ENCODE results near the gene DNAJC18. TPM values are rescaled to one million over a fixed set of nuclear protein-coding genes. Genes with fewer than 3 reads are reported as not detected.
"Not testable (repeated sequence)": the region's sequence is repeated elsewhere in the genome, so short reads cannot be mapped to it uniquely, and the experiment has no call there.

DNAJC18 gene
- total RNA-seq, 1 experiment from 2014 or later: 4.4 TPM

- Histone ChIP-seq H3K4me3 (ENCODE audit: low read length) (no peak overlapping the region), H3K9me2 (replicated peaks; ENCODE audit: low read length) (no peaks in the 10 kb centered on the region), H3K4me1 (ENCODE audit: insufficient read depth, low read length) (peaks cover 17% of the 10 kb centered on the region), H4K20me1 (ENCODE audit: low read length) (no peaks in the 10 kb centered on the region), H3K9ac (ENCODE audit: low read length) (no peak overlapping the region), H2AFZ (ENCODE audit: low read length) (no peak overlapping the region), H3K27me3 (ENCODE audit: low read length) (no peaks in the 10 kb centered on the region), H3K27ac (ENCODE audit: low read length) (no peak overlapping the region), H3K9me3 (ENCODE audit: low read length) (no peaks in the 10 kb centered on the region), H3F3A (ENCODE audit: low read length, unreplicated experiment) (no peaks in the 10 kb centered on the region), H3K79me2 (ENCODE audit: low read length) (peaks cover 16% of the 10 kb centered on the region), H3K4me2 (ENCODE audit: low read length) (no peak overlapping the region), H3K36me3 (ENCODE audit: low read depth, low read length) (no peaks in the 10 kb centered on the region)
- ATAC-seq (no peak), DNase-seq (no peak)
- intact Hi-C loops (cut with micrococcal nuclease): no loop called here
- ChIA-PET CTCF (no interaction called here), POLR2A (ENCODE audit: unreplicated experiment) (no interaction called here)
- TF ChIP-seq EZH2phosphoT487 (IDR thresholded peaks at IDR 0.05; ENCODE audit: borderline replicate concordance, low read length) (no peak), EZH2 (IDR thresholded peaks at IDR 0.05; ENCODE audit: low read length, unreplicated experiment) (no peak), CTCF (conservative IDR thresholded peaks at IDR 0.05; ENCODE audit: low read depth, low read length) (no peak)
- BruUV-seq (replicated peaks): no TSS peak
Observed at GRCh38 chr5:139388198-139388821, 51.0 kb downstream of the DNAJC18 start.

GRCh38 chr5:139387611-139388197 is 51.6 kb downstream of the DNAJC18 start:
- H3K9ac ChIP-seq (ENCODE audit: low read length): no peak overlapping the region
- no peaks in the 10 kb centered on the region for H3K9me2 ChIP-seq (replicated peaks; ENCODE audit: low read length)
- peaks cover 17% of the 10 kb centered on the region for H3K4me1 ChIP-seq (ENCODE audit: insufficient read depth, low read length)
- H3F3A ChIP-seq (ENCODE audit: low read length, unreplicated experiment): no peaks in the 10 kb centered on the region
- no peak overlapping the region for H3K27ac ChIP-seq (ENCODE audit: low read length)
- no peak overlapping the region for H2AFZ ChIP-seq (ENCODE audit: low read length)
- no TSS peak for BruUV-seq (replicated peaks)
- no peak for DNase-seq
- ChIA-PET CTCF (interaction anchor here (0.5 kb wide), 1 partner anchor 1636 kb away, joined by 4 read pairs; no protein-coding TSS in a partner anchor), POLR2A (ENCODE audit: unreplicated experiment) (no interaction called here)
- H3K9me3 ChIP-seq (ENCODE audit: low read length): no peaks in the 10 kb centered on the region
- H3K4me2 ChIP-seq (ENCODE audit: low read length): no peak overlapping the region
- H4K20me1 ChIP-seq (ENCODE audit: low read length): no peaks in the 10 kb centered on the region
- intact Hi-C loops (cut with micrococcal nuclease): no loop called here
- no peaks in the 10 kb centered on the region for H3K36me3 ChIP-seq (ENCODE audit: low read depth, low read length)
- no peak for ATAC-seq
- peaks cover 10% of the 10 kb centered on the region for H3K79me2 ChIP-seq (ENCODE audit: low read length)
- TF ChIP-seq CTCF (conservative IDR thresholded peaks at IDR 0.05; ENCODE audit: low read depth, low read length) (no peak), EZH2 (IDR thresholded peaks at IDR 0.05; ENCODE audit: low read length, unreplicated experiment) (no peak), EZH2phosphoT487 (IDR thresholded peaks at IDR 0.05; ENCODE audit: borderline replicate concordance, low read length) (no peak)
- no peaks in the 10 kb centered on the region for H3K27me3 ChIP-seq (ENCODE audit: low read length)
- H3K4me3 ChIP-seq (ENCODE audit: low read length): no peak overlapping the region

GRCh38 chr5:139386956-139387355 is 52.4 kb downstream of the DNAJC18 start:
- H3K36me3 ChIP-seq (ENCODE audit: low read depth, low read length); H3K9me3 ChIP-seq (ENCODE audit: low read length); intact Hi-C loops (cut with micrococcal nuclease); H3K9ac ChIP-seq (ENCODE audit: low read length); H3K4me2 ChIP-seq (ENCODE audit: low read length); ATAC-seq; H3K79me2 ChIP-seq (ENCODE audit: low read length); POLR2A ChIA-PET (ENCODE audit: unreplicated experiment); H3K27ac ChIP-seq (ENCODE audit: low read length); H4K20me1 ChIP-seq (ENCODE audit: low read length); DNase-seq; H3K9me2 ChIP-seq (replicated peaks; ENCODE audit: low read length); H3K27me3 ChIP-seq (ENCODE audit: low read length); H3K4me3 ChIP-seq (ENCODE audit: low read length); BruUV-seq (replicated peaks); H3F3A ChIP-seq (ENCODE audit: low read length, unreplicated experiment); H2AFZ ChIP-seq (ENCODE audit: low read length): not testable (repeated sequence)
- CTCF ChIA-PET: interaction anchor here (0.5 kb wide), 1 partner anchor 1635 kb away, joined by 4 read pairs; no protein-coding TSS in a partner anchor
- peaks cover 17% of the 10 kb centered on the region for H3K4me1 ChIP-seq (ENCODE audit: insufficient read depth, low read length)

All from PC-3 (cell line).